Large intestine (tissue), 3 donors: ENCODE results near the gene MDM4. TPM values are rescaled to one million over a fixed set of nuclear protein-coding genes. Genes with fewer than 3 reads are reported as not detected.

Experiments
- DNase-seq, 2 donors: peaks; one replicate each; pipeline versions ENCODE4 v3.0.0 to v3.0.0-alpha.2; 2013
- H3K27ac ChIP-seq: one replicate; pipeline ENCODE4 v1.5.1; 2013; ENCODE audit warnings: low read length
- H3K27me3 ChIP-seq: 2 replicates; pipeline ENCODE4 v1.6.1; 2013; ENCODE audit warnings: low read length; ENCODE audit not compliant: control insufficient read depth, insufficient read depth
- H3K36me3 ChIP-seq: 2 replicates; pipeline ENCODE4 v1.6.1; 2013; ENCODE audit warnings: low read length; ENCODE audit not compliant: control insufficient read depth, insufficient read depth
- H3K4me1 ChIP-seq: one replicate; pipeline ENCODE4 v1.6.1; 2013; ENCODE audit warnings: low read length; ENCODE audit not compliant: control insufficient read depth, insufficient read depth
- H3K4me3 ChIP-seq: one replicate; pipeline ENCODE4 v1.5.1; 2013; ENCODE audit warnings: low read length
- H3K9me3 ChIP-seq: one replicate; pipeline ENCODE4 v1.6.1; 2013; ENCODE audit warnings: mild to moderate bottlenecking, low read depth, low read length, moderate library complexity; ENCODE audit not compliant: control insufficient read depth
- WGBS: methylation state at CpG from one replicate; pipeline ENCODE4 v1.1.5; 2013; ENCODE audit warnings: low lambda C conversion rate; ENCODE audit not compliant: insufficient coverage; 5-methylcytosine and 5-hydroxymethylcytosine counted together
- polyA plus RNA-seq: library from polyadenylated mRNA; unstranded; fragments of 120-200 nt; gene quantifications from one replicate; pipeline ENCODE4 v1.2.1, GENCODE V29; 2013

The MDM4 gene
- polyA plus RNA-seq, 1 donor: 40.1 TPM

GRCh38 chr1:204605791-204606190 lies 89.6 kb downstream of the MDM4 start:
- DNase-seq: no peak
- H3K27ac ChIP-seq: no peak overlapping the region
- WGBS: no CpG with 5 or more reads among the region's 7 CpGs
- peaks cover 6% of the 10 kb centered on the region for H3K4me1 ChIP-seq
- no peak overlapping the region for H3K4me3 ChIP-seq
- H3K9me3 ChIP-seq: no peaks in the 10 kb centered on the region
- H3K27me3 ChIP-seq: peaks cover 3% of the 10 kb centered on the region
- no peaks in the 10 kb centered on the region for H3K36me3 ChIP-seq

Other genes starting within 250 kb of the MDM4 start
- 59.3 TPM for gene PLEKHA6, start 156.5 kb upstream of the MDM4 start, polyA plus RNA-seq
- 46.4 TPM for gene PPP1R15B, start 104.6 kb upstream of the MDM4 start, polyA plus RNA-seq
- 26.3 TPM for gene PIK3C2B, start 21.6 kb upstream of the MDM4 start, polyA plus RNA-seq
- 5.9 TPM for gene LRRN2, start 169.3 kb downstream of the MDM4 start, polyA plus RNA-seq